T-cell (primary cell): ENCODE results near the gene TVP23A. TPM values are rescaled to one million over a fixed set of nuclear protein-coding genes. Genes with fewer than 3 reads are reported as not detected.

Source experiments
- ATAC-seq, 4 experiments: fragments of 200-7000 bp in 3 of 4; fragments of 150-1000 bp in 1 of 4; cut with Tn5 transposase; replicated peaks in 1 of 4; 1 replicate in 3 of 4; 2 replicates in 1 of 4; pipeline ENCODE4 v1.10.0; 2021; ENCODE audit warnings: moderate library complexity in 3 of 4, mild to moderate bottlenecking in 2 of 4, moderate number of reproducible peaks in 1 of 4
- CTCF ChIA-PET, 2 donors: fragments of 300-600 bp; sonication (Branson Sonifier 250); formaldehyde crosslinking; loops; one replicate each; lab custom pipeline; 2022; ENCODE audit warnings: antibody characterized with exemption in 2 of 2; lab: Charles Lee
- POLR2A ChIA-PET, 2 donors: fragments of 300-600 bp; sonication (Branson Sonifier 250); formaldehyde crosslinking; loops; one replicate each; lab custom pipeline; 2022; ENCODE audit warnings: antibody characterized with exemption in 2 of 2; lab: Charles Lee
- DNase-seq, 35 experiments: peaks; one replicate each; pipeline versions ENCODE4 v3.0.0 to v3.0.0-alpha.2; 2013 to 2023
- H3K27ac ChIP-seq: one replicate; pipeline ENCODE4 v1.5.1; 2013; ENCODE audit warnings: low read length
- H3K27me3 ChIP-seq, 2 experiments: replicated peaks in 1 of 2; 1 replicate in 1 of 2; 2 replicates in 1 of 2; pipeline versions ENCODE4 v1.6.1 to v1.7.0; 2013; ENCODE audit warnings: low read length in 1 of 2, mixed read lengths in 1 of 2; ENCODE audit not compliant: control insufficient read depth in 2 of 2, insufficient read depth in 2 of 2; ENCODE audit errors: extremely low read depth in 1 of 2
- H3K36me3 ChIP-seq, 2 donors: 1 replicate in 1 of 2; 2 replicates in 1 of 2; pipeline versions ENCODE4 v1.6.1 to v1.7.0; 2013; ENCODE audit warnings: low read length in 1 of 2; ENCODE audit not compliant: control insufficient read depth in 2 of 2, insufficient read depth in 1 of 2; ENCODE audit errors: extremely low read depth in 1 of 2
- H3K4me1 ChIP-seq, 2 experiments: 1 replicate in 1 of 2; 2 replicates in 1 of 2; pipeline versions ENCODE4 v1.6.1 to v1.7.0; 2013; ENCODE audit warnings: low read length in 2 of 2, mixed read lengths in 1 of 2; ENCODE audit not compliant: insufficient read depth in 2 of 2, control insufficient read depth in 1 of 2; ENCODE audit errors: extremely low read depth in 1 of 2
- H3K4me3 ChIP-seq, 2 donors: 1 replicate in 1 of 2; 2 replicates in 1 of 2; pipeline versions ENCODE4 v1.5.1 to v1.7.0; 2013; ENCODE audit warnings: mild to moderate bottlenecking in 2 of 2, low read length in 1 of 2, moderate library complexity in 1 of 2; ENCODE audit not compliant: control insufficient read depth in 1 of 2; ENCODE audit errors: extremely low read depth in 1 of 2
- H3K9me3 ChIP-seq: 2 replicates; pipeline ENCODE4 v1.7.0; 2013
- H3K27ac Mint-ChIP-seq, 2 donors: one replicate each; pipeline ENCODE4 v1.8.0; 2020 to 2021; ENCODE audit warnings: mild to moderate bottlenecking in 2 of 2, mixed read lengths in 2 of 2
- H3K27me3 Mint-ChIP-seq, 2 donors: one replicate each; pipeline ENCODE4 v1.8.0; 2021 to 2022; ENCODE audit warnings: mixed read lengths in 2 of 2
- H3K36me3 Mint-ChIP-seq: one replicate; pipeline ENCODE4 v1.8.0; 2021; ENCODE audit warnings: mixed read lengths
- H3K4me1 Mint-ChIP-seq, 3 donors: one replicate each; pipeline ENCODE4 v1.8.0; 2020 to 2022; ENCODE audit warnings: mixed read lengths in 3 of 3, mild to moderate bottlenecking in 1 of 3
- H3K4me3 Mint-ChIP-seq, 3 donors: one replicate each; pipeline ENCODE4 v1.8.0; 2020 to 2022; ENCODE audit warnings: mild to moderate bottlenecking in 3 of 3, mixed read lengths in 3 of 3, moderate library complexity in 3 of 3
- H3K9me3 Mint-ChIP-seq, 3 donors: one replicate each; pipeline ENCODE4 v1.8.0; 2020 to 2022; ENCODE audit warnings: mixed read lengths in 3 of 3
- WGBS: methylation state at CpG from one replicate; pipeline ENCODE4 v1.1.5; 2013; ENCODE audit warnings: missing lambda C conversion rate; ENCODE audit not compliant: insufficient coverage; 5-methylcytosine and 5-hydroxymethylcytosine counted together
- total RNA-seq, 35 experiments: library from RNA in 6 of 35; stranded (reverse) in 6 of 35; fragments of 120-200 nt in 1 of 35; gene quantifications; one replicate each; pipeline versions ENCODE4 v1.2.1 to v1.2.4 and lab custom pipeline; 2013 to 2026

TVP23A gene
- total RNA-seq, 5 donors from 2014 or later (not counting 1 experiment from before 2014, with no cell fraction given): 0.13 to 0.50 TPM; not detected in 3

GRCh38 chr16:10859658-10860057, 41.1 kb upstream of the TVP23A start:
- H3K27ac ChIP-seq: no peak overlapping the region
- POLR2A ChIA-PET: no interaction called here
- no peak overlapping the region for H3K4me3 Mint-ChIP-seq
- H3K36me3 ChIP-seq: no peaks in the 10 kb centered on the region
- no peak overlapping the region for H3K27ac Mint-ChIP-seq
- no peak overlapping the region for H3K4me3 ChIP-seq
- H3K4me1 Mint-ChIP-seq: no peaks in the 10 kb centered on the region
- WGBS: 38% methylated on average over 1 of the region's 6 CpGs
- peaks cover 0 to 10% (median 0%) of the 10 kb centered on the region in 3 donors for H3K9me3 Mint-ChIP-seq
- no peaks in the 10 kb centered on the region for H3K4me1 ChIP-seq
- DNase-seq (no peak), ATAC-seq (no peak)
- no peaks in the 10 kb centered on the region for H3K27me3 ChIP-seq
- CTCF ChIA-PET: no interaction called here
- no peaks in the 10 kb centered on the region for H3K36me3 Mint-ChIP-seq
- H3K9me3 ChIP-seq: no peaks in the 10 kb centered on the region
- H3K27me3 Mint-ChIP-seq: peaks cover 0 to 6% of the 10 kb centered on the region in 2 donors

GRCh38 chr16:10859020-10859419, 40.4 kb upstream of the TVP23A start:
- ChIA-PET POLR2A (no interaction called here), CTCF (no interaction called here)
- no peaks in the 10 kb centered on the region for H3K36me3 Mint-ChIP-seq
- no peak overlapping the region for H3K27ac Mint-ChIP-seq
- H3K9me3 Mint-ChIP-seq: peaks cover 0 to 10% (median 0%) of the 10 kb centered on the region in 3 donors
- no peaks in the 10 kb centered on the region for H3K4me1 ChIP-seq
- no peak overlapping the region for H3K4me3 ChIP-seq
- ATAC-seq (no peak), DNase-seq (no peak)
- 95% methylated on average over 2 of the region's 2 CpGs for WGBS
- H3K27me3 Mint-ChIP-seq: peaks cover 0 to 5% of the 10 kb centered on the region in 2 donors
- H3K27ac ChIP-seq: no peak overlapping the region
- no peak overlapping the region for H3K4me3 Mint-ChIP-seq
- no peaks in the 10 kb centered on the region for H3K36me3 ChIP-seq
- no peaks in the 10 kb centered on the region for H3K27me3 ChIP-seq
- no peaks in the 10 kb centered on the region for H3K4me1 Mint-ChIP-seq
- no peaks in the 10 kb centered on the region for H3K9me3 ChIP-seq

DNA sequence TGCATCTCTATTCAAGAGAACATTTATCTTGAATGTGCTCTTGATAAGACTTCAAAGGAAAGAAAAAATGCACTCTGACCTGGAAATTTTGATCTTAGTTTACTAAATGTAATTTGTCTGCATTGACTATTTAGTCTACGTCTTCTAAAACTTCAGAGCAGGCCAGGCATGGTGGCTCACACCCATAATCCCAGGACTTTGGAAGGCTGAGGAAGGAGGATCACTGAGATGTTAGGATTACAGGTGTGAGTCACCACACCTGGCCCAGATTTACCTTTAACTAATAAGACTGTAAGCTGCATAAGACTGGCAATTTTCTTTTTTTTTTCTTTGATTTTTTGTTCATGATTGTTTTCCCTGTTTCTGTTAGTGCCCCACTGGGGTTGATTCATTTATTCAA, 39.6 kb upstream of the TVP23A start:
- CTCF ChIA-PET: no interaction called here
- H3K27ac Mint-ChIP-seq: no peak overlapping the region
- peaks cover 0 to 10% (median 0%) of the 10 kb centered on the region in 3 donors for H3K9me3 Mint-ChIP-seq
- no peaks in the 10 kb centered on the region for H3K27me3 ChIP-seq
- H3K36me3 Mint-ChIP-seq: no peaks in the 10 kb centered on the region
- WGBS: no CpG with 5 or more reads among the region's 1 CpG
- H3K4me3 ChIP-seq: no peak overlapping the region
- DNase-seq (no peak), ATAC-seq (no peak)
- H3K4me1 ChIP-seq: no peaks in the 10 kb centered on the region
- H3K36me3 ChIP-seq: no peaks in the 10 kb centered on the region
- no peaks in the 10 kb centered on the region for H3K9me3 ChIP-seq
- H3K4me3 Mint-ChIP-seq: no peak overlapping the region
- H3K27ac ChIP-seq: no peak overlapping the region
- POLR2A ChIA-PET: no interaction called here
- H3K4me1 Mint-ChIP-seq: peaks cover 0 to under 1% (median 0%) of the 10 kb centered on the region in 3 donors
- peaks cover 0 to 5% of the 10 kb centered on the region in 2 donors for H3K27me3 Mint-ChIP-seq

DNA sequence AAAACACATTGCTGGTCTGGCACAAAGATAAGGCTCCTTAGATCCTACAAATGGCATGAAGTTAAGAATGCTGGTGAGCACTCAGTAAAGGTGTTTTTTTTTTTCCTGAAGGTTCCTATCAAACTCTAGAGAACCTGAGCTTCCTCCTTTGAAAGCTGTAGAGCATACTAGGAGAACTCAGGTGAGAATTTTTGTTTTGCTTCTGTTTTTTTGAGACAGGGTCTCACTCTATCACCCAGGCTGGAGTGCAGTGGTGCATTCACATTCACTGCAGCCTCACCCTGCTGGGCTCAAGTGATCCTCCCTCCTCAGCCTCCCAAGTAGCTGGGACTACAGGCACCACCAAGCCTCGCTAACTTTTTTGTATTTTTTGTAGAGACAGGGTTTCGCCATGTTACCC, 37.4 kb upstream of the TVP23A start:
- no peaks in the 10 kb centered on the region for H3K36me3 ChIP-seq
- H3K4me1 ChIP-seq: no peaks in the 10 kb centered on the region
- 100% methylated on average over 1 of the region's 2 CpGs for WGBS
- DNase-seq (no peak), ATAC-seq (no peak)
- H3K27me3 ChIP-seq: no peaks in the 10 kb centered on the region
- ChIA-PET POLR2A (no interaction called here), CTCF (interaction anchor here in 1 of 2 donors (0.7 kb wide), 1 partner anchor 1603 kb away, joined by 3 read pairs; no protein-coding TSS in a partner anchor)
- H3K27ac ChIP-seq: no peak overlapping the region
- Mint-ChIP-seq H3K27ac (no peak overlapping the region), H3K4me1 (peaks cover 6 to 13% (median 11%) of the 10 kb centered on the region in 3 donors), H3K36me3 (no peaks in the 10 kb centered on the region), H3K9me3 (peaks cover 0 to 10% (median 0%) of the 10 kb centered on the region in 3 donors), H3K27me3 (no peaks in the 10 kb centered on the region), H3K4me3 (no peak overlapping the region)
- H3K9me3 ChIP-seq: no peaks in the 10 kb centered on the region
- no peak overlapping the region for H3K4me3 ChIP-seq

DNA sequence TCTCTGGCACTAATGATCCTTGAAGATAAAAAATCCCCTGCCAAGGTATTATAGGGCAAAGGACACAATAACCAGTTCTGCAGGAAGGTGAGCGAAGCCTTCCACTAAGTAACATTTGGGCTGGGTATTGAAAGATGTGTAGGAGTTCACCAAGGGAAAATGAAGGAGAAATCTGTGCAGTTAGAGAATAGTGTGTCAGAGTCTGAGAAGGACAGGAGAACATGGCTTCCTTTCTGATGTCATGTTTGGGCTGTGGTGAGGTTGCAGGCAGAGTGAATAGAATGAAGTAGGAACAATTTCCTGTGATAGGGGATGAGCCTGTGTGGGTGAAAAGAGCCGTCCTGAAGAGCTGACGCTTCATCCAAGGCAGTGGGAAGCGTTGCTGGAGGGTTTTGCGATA, 34.4 kb upstream of the TVP23A start:
- Histone ChIP-seq H3K9me3 (no peaks in the 10 kb centered on the region), H3K4me1 (no peaks in the 10 kb centered on the region), H3K27me3 (no peaks in the 10 kb centered on the region), H3K27ac (no peak overlapping the region), H3K36me3 (no peaks in the 10 kb centered on the region), H3K4me3 (no peak overlapping the region)
- Mint-ChIP-seq H3K27me3 (peaks cover 6 to 7% of the 10 kb centered on the region in 2 donors), H3K4me3 (no peak overlapping the region), H3K36me3 (no peaks in the 10 kb centered on the region), H3K9me3 (no peaks in the 10 kb centered on the region), H3K4me1 (peaks cover 6 to 13% (median 11%) of the 10 kb centered on the region in 3 donors), H3K27ac (no peak overlapping the region)
- CTCF ChIA-PET: no interaction called here
- no peak for DNase-seq
- POLR2A ChIA-PET: no interaction called here
- 50% methylated on average over 2 of the region's 5 CpGs for WGBS
- ATAC-seq: no peak

GRCh38 chr16:10852286-10852685, 33.7 kb upstream of the TVP23A start:
- Mint-ChIP-seq H3K4me3 (no peak overlapping the region), H3K27ac (no peak overlapping the region), H3K36me3 (no peaks in the 10 kb centered on the region), H3K4me1 (peaks cover 6 to 13% (median 11%) of the 10 kb centered on the region in 3 donors), H3K27me3 (peaks cover 9 to 10% of the 10 kb centered on the region in 2 donors), H3K9me3 (no peaks in the 10 kb centered on the region)
- no peaks in the 10 kb centered on the region for H3K9me3 ChIP-seq
- H3K27me3 ChIP-seq: no peaks in the 10 kb centered on the region
- ATAC-seq (no peak), DNase-seq (no peak)
- H3K27ac ChIP-seq: no peak overlapping the region
- POLR2A ChIA-PET: no interaction called here
- WGBS: 60% methylated on average over 1 of the region's 4 CpGs
- CTCF ChIA-PET: no interaction called here
- no peaks in the 10 kb centered on the region for H3K36me3 ChIP-seq
- no peaks in the 10 kb centered on the region for H3K4me1 ChIP-seq
- H3K4me3 ChIP-seq: no peak overlapping the region

GRCh38 chr16:10851512-10851911, 32.9 kb upstream of the TVP23A start:
- no peak overlapping the region for H3K4me3 Mint-ChIP-seq

More at GRCh38 chr16:10851512-10851911, 32.9 kb upstream of the TVP23A start:
- H3K9me3 ChIP-seq: no peaks in the 10 kb centered on the region
- Mint-ChIP-seq H3K27ac (no peak overlapping the region), H3K4me1 (peaks cover 6 to 13% (median 11%) of the 10 kb centered on the region in 3 donors), H3K36me3 (no peaks in the 10 kb centered on the region), H3K27me3 (peaks cover 17% of the 10 kb centered on the region in 2 donors), H3K9me3 (no peaks in the 10 kb centered on the region)
- no peaks in the 10 kb centered on the region for H3K36me3 ChIP-seq
- no peak overlapping the region for H3K4me3 ChIP-seq
- no CpG with 5 or more reads among the region's 3 CpGs for WGBS
- CTCF ChIA-PET: no interaction called here
- no peaks in the 10 kb centered on the region for H3K4me1 ChIP-seq
- POLR2A ChIA-PET: no interaction called here
- ATAC-seq (no peak), DNase-seq (no peak)
- H3K27ac ChIP-seq: no peak overlapping the region
- no peaks in the 10 kb centered on the region for H3K27me3 ChIP-seq
